ENCODE measurements around the gene SPOCD1. TPM values are rescaled to one million over a fixed set of nuclear protein-coding genes. Genes with fewer than 3 reads are reported as not detected.

Gene SPOCD1
- total RNA-seq, 1 donor from 2014 or later: 4.1 TPM

DNA sequence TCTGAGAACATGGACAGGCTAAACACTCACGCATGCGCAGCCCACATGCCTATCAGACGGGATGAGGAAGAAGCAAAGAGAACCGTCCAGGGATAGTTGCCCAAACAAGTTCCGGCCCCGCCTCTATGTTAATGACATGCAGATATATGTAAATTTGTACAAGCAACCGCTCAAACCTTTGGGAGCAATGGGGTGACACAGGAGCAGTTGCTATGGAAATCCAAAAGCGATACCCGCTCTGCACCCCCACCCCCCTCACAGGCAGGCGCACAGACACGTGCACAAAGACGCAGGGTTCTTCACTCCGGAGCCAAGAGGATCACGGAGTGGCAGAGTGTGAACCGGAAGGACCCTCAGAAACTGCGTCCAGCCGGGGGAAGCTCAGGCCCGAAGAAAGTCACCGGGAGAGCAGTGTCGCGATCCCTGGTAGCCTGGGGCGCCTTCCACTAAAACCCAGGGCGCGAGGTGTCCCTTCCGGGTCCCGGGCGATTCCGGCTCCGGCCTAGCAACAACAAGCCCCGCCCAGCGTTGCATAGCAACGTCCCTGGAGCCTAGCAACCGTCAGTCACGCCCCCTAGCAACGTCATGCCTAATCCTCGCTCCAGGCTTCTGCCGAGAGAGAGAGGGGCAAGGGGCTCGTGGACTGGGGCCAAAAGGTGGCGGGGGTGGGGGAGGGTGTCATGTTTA, 27.5 kb downstream of the SPOCD1 start:
- DNase-seq (ENCODE audit: low spot score): peak; percentile 92

- DNase-seq (ENCODE audit: low spot score): no peak
Observed at GRCh38 chr1:31787786-31788137, 28.1 kb downstream of the SPOCD1 start.

DNA sequence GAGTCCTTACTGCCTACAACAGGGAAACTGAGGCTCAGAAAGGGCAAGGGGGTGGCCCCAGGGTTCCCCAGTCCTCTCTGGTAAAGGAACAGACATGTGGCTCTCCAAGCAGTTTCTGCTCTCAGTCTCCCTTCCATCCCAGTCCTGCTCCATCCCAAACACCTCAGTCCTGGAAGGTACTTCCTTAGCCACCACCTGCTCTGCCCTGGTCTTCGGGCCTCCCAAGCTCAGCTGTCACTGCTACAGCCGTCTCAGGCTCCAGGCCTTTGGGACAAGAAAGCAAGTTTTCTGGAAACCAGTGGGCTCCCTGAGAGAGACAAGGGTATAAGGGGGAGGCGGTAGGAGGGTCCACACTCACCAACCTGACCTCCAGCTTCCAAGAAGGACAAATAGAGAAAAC, 28.6 kb downstream of the SPOCD1 start:
- DNase-seq (ENCODE audit: low spot score): no peak

- DNase-seq (ENCODE audit: low spot score): no peak
Observed at GRCh38 chr1:31786366-31787060, 29.3 kb downstream of the SPOCD1 start.

DNA sequence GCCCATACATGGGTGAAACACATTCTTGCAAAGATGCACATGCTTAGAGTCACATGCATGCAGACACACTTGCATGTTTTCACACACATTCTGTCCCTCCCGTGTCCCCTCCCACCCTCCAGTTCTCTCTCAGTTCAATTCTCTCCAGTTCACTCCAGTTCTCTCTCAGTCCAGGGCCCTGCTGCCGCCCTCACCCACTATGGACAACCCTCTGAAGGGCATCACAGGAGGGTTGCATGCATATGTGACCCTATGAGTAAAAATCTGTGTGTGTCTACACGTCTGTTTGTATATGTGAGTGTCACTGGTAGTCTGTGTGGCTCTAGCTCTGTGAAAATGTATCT, 29.9 kb downstream of the SPOCD1 start:
- DNase-seq (ENCODE audit: low spot score): no peak

DNA sequence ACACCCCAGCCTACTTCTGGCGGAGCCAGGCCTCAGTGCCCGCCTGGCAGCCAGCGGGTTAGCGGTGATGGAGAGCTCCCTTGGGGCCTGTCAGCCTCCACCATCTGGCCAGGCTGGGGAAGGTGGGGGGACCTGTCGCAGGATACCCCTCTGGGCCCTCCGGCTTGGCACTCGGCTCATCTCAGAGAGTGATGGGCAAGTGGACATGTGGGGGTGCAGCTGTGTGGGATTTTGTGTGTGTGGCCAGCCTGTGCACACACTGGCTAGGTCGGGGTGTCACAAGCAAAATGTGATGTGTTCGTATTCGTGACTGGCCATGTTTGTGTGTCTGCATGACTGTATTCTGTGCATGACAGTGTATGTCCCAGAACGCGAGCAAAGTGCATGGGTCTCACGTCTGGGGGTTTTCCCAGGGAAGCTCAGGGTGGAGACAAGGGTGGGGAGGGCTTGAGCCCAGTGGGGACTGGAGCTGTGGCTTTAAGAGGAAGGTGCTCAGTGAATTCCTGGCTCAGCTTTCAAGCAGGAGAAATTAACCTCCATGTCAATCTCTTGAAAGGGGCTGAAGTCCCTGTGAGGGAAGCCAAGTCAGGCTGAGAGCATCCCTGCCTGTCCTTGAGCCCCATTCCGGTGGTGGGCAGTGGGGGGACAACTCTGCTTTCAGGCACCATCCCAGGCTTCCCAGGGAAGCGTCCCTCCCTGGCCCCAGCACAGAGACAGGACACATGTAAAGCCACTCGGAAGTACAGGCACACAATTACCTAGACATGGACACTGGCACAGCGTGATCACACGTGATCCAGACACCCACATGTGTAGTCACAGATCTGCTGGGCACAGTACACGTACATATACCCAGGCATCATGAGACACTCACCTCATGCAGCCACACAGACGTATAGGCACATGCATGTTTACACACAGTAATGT, 30.5 kb downstream of the SPOCD1 start:
- no peak for DNase-seq (ENCODE audit: low spot score)

GRCh38 chr1:31784356-31785019, 31.3 kb downstream of the SPOCD1 start:
- no peak for DNase-seq (ENCODE audit: low spot score)

GRCh38 chr1:31783846-31784245, 32.0 kb downstream of the SPOCD1 start:
- no peak for DNase-seq (ENCODE audit: low spot score)

DNA sequence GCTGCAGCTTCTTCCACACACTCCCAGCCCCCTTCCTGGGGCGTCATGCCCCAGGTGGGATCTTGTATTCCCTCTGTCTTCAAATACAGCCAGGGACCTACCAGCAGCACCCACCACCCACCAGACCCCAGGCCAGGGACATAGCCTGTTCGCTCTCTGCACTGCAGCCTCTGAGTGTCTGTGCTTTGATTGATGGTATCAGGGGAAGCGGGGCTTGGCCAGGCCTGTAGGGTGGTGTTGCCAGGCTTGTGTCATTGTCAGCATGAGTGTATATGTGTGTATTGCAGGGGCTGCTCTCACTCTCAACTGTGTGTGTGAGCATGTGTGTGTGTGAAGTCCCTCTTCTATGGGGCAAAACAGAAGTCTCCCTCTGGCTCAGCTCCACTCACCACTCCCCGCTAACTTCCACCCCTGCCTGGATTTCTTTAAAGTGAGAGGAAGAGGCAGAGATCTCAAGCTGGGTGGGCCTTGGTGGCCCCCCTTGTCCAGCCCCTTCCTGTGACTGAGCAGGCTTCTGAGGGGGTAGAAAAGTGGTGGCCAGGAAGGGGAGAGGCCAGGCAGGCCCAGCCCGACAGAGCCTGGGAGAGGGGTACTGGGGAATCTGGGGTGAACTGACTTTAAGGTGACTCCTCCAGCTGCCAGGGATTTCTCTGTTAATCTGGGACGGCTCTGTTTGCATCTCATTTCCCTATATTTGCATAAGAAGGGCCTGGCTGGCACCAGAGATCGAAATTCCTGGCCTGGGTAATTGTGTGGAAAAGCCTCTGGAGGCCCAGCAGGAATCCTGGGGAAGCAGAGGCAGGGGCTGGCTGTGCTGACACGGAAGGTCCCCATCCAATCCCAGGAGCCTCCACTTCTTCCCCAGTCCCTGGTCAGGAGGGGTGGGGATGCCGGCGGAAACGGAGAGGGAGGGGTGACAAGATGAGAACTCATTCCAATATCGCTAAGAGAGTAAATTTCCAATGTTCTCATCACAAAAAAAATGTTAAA, 33.1 kb downstream of the SPOCD1 start:
- DNase-seq (ENCODE audit: low spot score): peak; percentile 69

DNA sequence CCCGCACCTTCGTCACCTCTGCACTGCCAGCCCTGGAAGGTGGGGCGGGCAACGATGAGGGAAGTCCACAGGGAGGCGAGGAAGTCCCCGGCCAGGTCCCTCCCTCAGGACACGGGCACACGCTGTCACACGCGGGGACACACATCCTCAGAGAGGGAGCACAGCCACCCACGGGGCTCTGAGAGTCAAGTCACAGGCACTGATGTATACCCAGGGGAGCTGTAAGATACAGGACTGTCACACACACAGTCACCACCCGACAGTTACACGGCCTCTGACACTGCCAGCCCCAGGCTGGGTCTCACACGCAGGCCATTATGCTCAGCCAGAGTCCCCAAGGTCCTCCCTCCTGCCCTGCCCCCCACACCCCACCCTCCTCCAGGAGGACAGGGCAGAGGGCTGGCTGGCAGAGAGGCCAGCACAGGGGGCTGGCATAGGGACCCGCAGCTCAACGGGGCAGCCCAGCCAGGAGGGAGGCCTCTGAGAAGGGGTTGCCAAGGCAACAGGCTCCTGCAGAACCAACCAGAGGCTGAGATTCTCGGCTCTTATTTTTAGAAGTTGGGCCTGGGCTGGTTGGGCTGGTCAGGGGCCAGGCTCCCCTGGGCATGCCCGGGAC, 34.0 kb downstream of the SPOCD1 start:
- DNase-seq (ENCODE audit: low spot score): peak; percentile 88

DNA sequence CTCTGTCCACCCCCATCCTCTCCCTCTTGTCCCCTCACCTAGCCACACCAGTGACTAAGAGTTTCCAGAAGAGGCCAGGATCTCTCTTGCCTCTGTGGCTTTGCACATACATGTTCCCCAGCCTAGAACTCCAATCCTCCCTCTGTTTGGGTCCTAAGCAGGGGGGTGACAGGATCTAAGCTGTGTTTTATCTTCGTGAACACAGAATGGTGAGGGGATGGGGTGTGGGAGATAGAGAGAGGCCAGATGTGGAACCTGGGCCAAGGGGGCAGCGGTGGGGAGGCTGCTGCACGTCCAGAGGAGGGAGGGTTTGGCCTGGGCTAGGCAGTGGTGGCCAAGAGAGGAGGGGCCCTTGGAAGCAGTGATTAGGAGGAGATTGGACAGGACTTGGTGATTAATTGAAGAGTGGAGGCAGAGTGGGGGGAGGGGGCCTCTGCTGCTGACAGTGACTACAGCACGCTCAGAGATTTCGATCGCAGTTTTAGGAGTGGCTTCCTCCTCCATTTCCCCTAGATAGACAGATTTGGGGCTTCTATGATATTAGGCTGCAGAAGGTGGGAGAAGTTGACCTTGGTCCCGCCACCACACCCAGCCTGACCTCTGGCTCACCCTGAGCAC, 34.6 kb downstream of the SPOCD1 start:
- peak; percentile 82 for DNase-seq (ENCODE audit: low spot score)

DNA sequence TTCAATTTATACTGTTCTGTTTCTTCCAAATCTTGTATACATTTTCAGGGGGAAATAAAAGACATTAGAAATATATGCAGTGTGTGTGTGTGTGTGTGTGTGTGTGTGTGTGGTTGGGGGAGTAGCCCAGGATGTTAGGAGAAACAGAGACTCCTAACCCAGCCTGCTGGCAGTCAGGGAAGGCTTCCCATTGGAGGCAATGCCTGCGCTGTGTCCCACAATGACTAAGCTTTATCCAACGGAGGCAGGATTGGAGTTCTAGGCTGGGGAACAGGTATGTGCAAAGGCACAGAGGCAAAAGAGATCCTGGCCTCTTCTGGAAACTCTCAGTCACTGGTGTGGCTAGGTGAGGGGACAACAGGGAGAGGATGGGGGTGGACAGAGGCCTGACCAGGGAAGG, 35.2 kb downstream of the SPOCD1 start:
- no peak for DNase-seq (ENCODE audit: low spot score)

GRCh38 chr1:31779687-31780086, 36.1 kb downstream of the SPOCD1 start:
- no peak for DNase-seq (ENCODE audit: low spot score)

- DNase-seq (ENCODE audit: low spot score): no peak
Observed at GRCh38 chr1:31778763-31779488, 36.9 kb downstream of the SPOCD1 start.

- DNase-seq (ENCODE audit: low spot score): peak; percentile 62
Observed at GRCh38 chr1:31776516-31776915, 39.3 kb downstream of the SPOCD1 start.

DNA sequence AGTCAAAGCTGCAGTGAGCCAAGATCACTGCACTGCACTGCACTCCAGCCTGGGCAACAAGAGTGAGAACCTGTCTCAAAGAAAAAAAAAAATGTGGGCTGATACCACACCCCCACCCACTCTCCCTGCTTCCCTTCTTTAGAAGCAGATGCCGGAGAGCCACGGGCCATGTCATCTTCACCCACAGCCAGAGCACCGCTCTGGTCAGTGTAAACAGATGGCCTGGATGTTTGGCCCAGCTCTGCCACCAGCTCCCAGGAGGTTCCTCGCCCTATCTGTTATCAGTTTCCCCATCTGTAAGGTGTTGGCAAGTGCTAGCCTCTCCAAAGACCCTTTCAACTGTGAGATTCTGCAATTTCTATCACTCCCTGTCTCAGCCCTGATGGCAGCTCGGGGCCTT, 39.8 kb downstream of the SPOCD1 start:
- no peak for DNase-seq (ENCODE audit: low spot score)

DNA sequence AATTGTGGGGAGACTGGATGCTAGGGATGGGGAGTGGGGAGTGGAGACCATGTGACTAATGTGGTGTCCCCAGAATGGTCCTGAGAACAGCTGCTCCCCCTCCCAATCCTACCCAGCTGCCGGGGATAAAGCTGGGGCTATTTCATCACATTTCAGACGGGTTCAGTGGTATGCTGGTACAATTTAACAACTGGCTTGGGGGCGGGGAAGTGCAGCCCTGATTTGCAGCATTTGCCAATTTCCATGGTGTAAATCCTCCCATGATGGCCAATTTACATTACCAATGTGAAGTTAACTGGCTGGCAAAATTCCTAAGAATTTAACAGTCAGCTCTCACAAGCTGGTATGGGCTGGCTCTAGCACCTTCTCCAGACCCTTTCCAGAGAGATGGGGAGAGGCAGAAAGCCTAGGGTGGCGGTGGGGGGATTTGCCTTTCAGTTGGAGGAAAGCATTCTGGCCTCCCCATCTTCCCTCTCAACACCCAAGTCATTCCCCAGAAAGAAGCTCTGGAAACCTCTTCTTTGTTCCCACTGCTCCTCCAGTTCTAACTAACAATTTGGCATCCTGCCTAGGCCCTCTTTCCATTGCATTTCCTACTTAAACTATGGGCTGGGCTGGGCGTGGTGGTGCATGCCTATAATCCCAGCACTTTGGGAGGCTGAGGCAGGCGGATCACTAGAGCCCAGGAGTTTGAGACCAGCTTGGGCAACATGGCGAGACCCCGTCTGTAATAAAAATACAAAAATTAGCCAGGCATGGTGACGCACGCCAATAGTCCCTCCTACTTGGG, 40.4 kb downstream of the SPOCD1 start:
- DNase-seq (ENCODE audit: low spot score): peak; percentile 73

- no peak for DNase-seq (ENCODE audit: low spot score)
Observed at GRCh38 chr1:31774495-31774894, 41.3 kb downstream of the SPOCD1 start.

Measured in umbilical cord (tissue), 2 donors.